Thoracic aorta (tissue), 2 donors: ENCODE measurements around the gene TMEM229A. TPM values are rescaled to one million over a fixed set of nuclear protein-coding genes. Genes with fewer than 3 reads are reported as not detected.
"Not testable (repeated sequence)": the region's sequence is repeated elsewhere in the genome, so short reads cannot be mapped to it uniquely, and the experiment has no call there.

ENCODE experiments used
- ATAC-seq: fragments of 150-250 bp; one replicate; pipeline ENCODE4 v1.8.0; 2017; ENCODE audit warnings: low read depth; ENCODE audit not compliant: insufficient number of reproducible peaks, low FRiP score
- DNase-seq: peaks from one replicate; pipeline ENCODE4 v3.0.0-alpha.2; 2020; ENCODE audit warnings: low spot score
- H3K27ac ChIP-seq, 2 donors: fragments of 200-600 bp; sonication (generic); 1 replicate in 1 of 2; 2 replicates in 1 of 2; pipeline ENCODE4 v1.5.1; 2016; ENCODE audit warnings: mild to moderate bottlenecking in 2 of 2, moderate library complexity in 2 of 2
- H3K27me3 ChIP-seq: fragments of 200-600 bp; sonication (generic); replicated peaks from 2 replicates; pipeline ENCODE4 v1.6.0; 2016; ENCODE audit warnings: mild to moderate bottlenecking; ENCODE audit not compliant: insufficient read depth
- H3K36me3 ChIP-seq: fragments of 200-600 bp; sonication (generic); one replicate; pipeline ENCODE4 v1.5.1; 2016
- H3K4me1 ChIP-seq, 2 donors: fragments of 200-600 bp; sonication (generic); 1 replicate in 1 of 2; 2 replicates in 1 of 2; pipeline versions ENCODE4 v1.5.1 to v1.6.0; 2016; ENCODE audit warnings: low read depth in 2 of 2, mild to moderate bottlenecking in 1 of 2; ENCODE audit not compliant: control insufficient read depth in 1 of 2
- H3K4me3 ChIP-seq: fragments of 200-600 bp; sonication (generic); 2 replicates; pipeline ENCODE4 v1.5.1; 2016; ENCODE audit warnings: mild to moderate bottlenecking
- H3K9me3 ChIP-seq: fragments of 200-600 bp; sonication (generic); 2 replicates; pipeline ENCODE4 v1.5.1; 2016
- CTCF ChIP-seq: fragments of 200-600 bp; sonication (generic); IDR thresholded peaks from one replicate; pipeline ENCODE4 v1.5.1; 2019; ENCODE audit warnings: antibody characterized with exemption
- total RNA-seq, 2 donors: library from RNA; depleted of rRNA; stranded (reverse); fragments of >200 nt; gene quantifications; one replicate each; pipeline versions ENCODE4 v1.1.0 to v1.2.3, GENCODE V29; 2016

Gene TMEM229A
- total RNA-seq, 2 donors from 2014 or later: not detected

- ATAC-seq (no peak), DNase-seq (no peak)
- TF ChIP-seq CTCF: no peak
- Histone ChIP-seq H3K9me3 (no peaks in the 10 kb centered on the region), H3K27me3 (no peaks in the 10 kb centered on the region), H3K4me3 (no peak overlapping the region), H3K4me1 (peaks cover 6 to 7% of the 10 kb centered on the region in 2 donors), H3K36me3 (no peaks in the 10 kb centered on the region), H3K27ac (no peak overlapping the region)
These were observed 5.6 kb downstream of the TMEM229A start for GRCh38 chr7:124027236-124027635.

DNA sequence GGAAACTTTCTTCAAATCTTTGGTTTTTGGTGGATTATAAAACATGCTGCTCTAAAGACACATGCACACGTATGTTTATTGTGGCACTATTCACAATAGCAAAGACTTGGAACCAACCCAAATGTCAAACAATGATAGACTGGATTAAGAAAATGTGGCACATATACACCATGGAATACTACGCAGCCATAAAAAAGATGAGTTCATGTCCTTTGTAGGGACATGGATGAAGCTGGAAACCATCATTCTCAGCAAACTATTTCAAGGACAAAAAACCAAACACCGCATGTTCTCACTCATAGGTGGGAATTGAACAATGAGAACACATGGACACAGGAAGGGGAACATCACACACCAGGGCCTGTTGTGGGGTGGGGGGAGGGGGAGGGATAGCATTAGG lies 8.5 kb downstream of the TMEM229A start:
- H3K27me3 ChIP-seq, H3K9me3 ChIP-seq, H3K36me3 ChIP-seq, H3K4me3 ChIP-seq, H3K27ac ChIP-seq, ATAC-seq, H3K4me1 ChIP-seq, DNase-seq: not testable (repeated sequence)

- H3K4me3 ChIP-seq: no peak overlapping the region
- no peaks in the 10 kb centered on the region for H3K36me3 ChIP-seq
- DNase-seq (no peak), ATAC-seq (no peak)
- H3K4me1 ChIP-seq: no peaks in the 10 kb centered on the region
- no peaks in the 10 kb centered on the region for H3K9me3 ChIP-seq
- no peak for TF ChIP-seq CTCF
- no peaks in the 10 kb centered on the region for H3K27me3 ChIP-seq
- H3K27ac ChIP-seq: no peak overlapping the region
These were observed 10.3 kb downstream of the TMEM229A start for GRCh38 chr7:124022551-124022950.

GRCh38 chr7:124020060-124020459 lies 12.8 kb downstream of the TMEM229A start:
- no peak for ATAC-seq

GRCh38 chr7:124013306-124013705 lies 19.6 kb downstream of the TMEM229A start:
- Histone ChIP-seq H3K4me3 (no peak overlapping the region), H3K27ac (no peak overlapping the region), H3K36me3 (no peaks in the 10 kb centered on the region), H3K9me3 (no peaks in the 10 kb centered on the region), H3K4me1 (no peaks in the 10 kb centered on the region), H3K27me3 (no peaks in the 10 kb centered on the region)
- ATAC-seq: no peak
- TF ChIP-seq CTCF: no peak
- no peak for DNase-seq

More at GRCh38 chr7:124020060-124020459, 12.8 kb downstream of the TMEM229A start:
- Histone ChIP-seq H3K9me3 (no peaks in the 10 kb centered on the region), H3K36me3 (no peaks in the 10 kb centered on the region), H3K27me3 (no peaks in the 10 kb centered on the region), H3K4me3 (no peak overlapping the region), H3K27ac (no peak overlapping the region), H3K4me1 (no peaks in the 10 kb centered on the region)
- DNase-seq: no peak
- no peak for TF ChIP-seq CTCF

DNA sequence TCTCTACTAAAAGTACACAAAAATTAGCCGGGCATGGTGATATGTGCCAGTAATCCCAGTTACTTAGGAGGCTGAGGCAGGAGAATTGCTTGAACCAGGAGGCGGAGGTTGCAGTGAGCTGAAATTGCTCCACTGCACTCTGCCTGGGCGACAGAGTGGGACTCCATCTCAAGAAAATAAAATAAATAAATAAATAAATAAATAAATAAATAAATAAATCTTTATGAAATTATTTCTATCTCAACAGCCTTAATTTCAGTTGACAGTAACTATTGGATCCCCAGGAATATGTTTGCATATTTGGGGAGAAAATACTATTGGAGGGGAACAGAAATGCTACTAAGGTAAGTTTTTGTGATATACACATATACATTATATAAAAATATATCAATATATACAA lies 20.0 kb downstream of the TMEM229A start:
- Histone ChIP-seq H3K27me3 (no peaks in the 10 kb centered on the region), H3K4me3 (no peak overlapping the region), H3K36me3 (no peaks in the 10 kb centered on the region), H3K27ac (no peak overlapping the region), H3K4me1 (no peaks in the 10 kb centered on the region), H3K9me3 (no peaks in the 10 kb centered on the region)
- no peak for TF ChIP-seq CTCF
- ATAC-seq (no peak), DNase-seq (no peak)
